Astrocyte of the spinal cord (primary cell): ENCODE measurements around the gene IQCE.

Experiments used
- DNase-seq: peaks from one replicate; pipeline ENCODE4 v3.0.0; 2011; ENCODE audit warnings: low read depth, low spot score
- H3K4me3 ChIP-seq: 2 replicates; pipeline ENCODE4 v1.5.1; 2011; ENCODE audit warnings: low read depth, mild to moderate bottlenecking, low read length, moderate library complexity
- in situ Hi-C: cut with HindIII; loops from 2 replicates; pipeline ENCODE4 v1.10.0; 2017; ENCODE audit warnings: low sequenced_read_pairs
- TF ChIP-seq, protein P1 (sequence below): IDR thresholded peaks from 2 replicates; pipeline ENCODE4 v1.5.1; 2012; ENCODE audit warnings: low read depth, mild to moderate bottlenecking, low read length, inconsistent platforms

IQCE gene

DNA sequence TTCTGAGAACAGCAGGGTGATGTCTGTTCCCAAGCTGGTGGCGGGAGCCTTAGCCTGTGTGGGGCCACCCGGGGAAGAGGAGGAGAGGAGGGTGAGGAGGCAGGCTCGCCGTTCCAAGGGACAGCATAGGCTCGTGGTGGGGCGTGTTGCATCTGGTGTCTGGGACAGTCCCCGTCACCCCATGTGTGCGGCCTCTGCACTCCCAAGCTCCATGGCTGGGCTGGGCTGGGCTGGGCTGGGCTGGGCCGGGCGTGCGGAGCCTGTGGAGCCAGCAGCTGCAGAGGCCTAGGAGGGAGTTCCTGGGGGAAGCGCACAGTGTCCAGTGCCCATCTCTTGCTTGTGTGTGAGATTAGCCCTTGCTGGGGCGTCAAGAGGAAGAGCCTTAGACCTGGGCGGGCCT is 52.1 kb downstream of the IQCE start:
- H3K4me3 ChIP-seq: no peak overlapping the region
- in situ Hi-C loops: no loop called here
- no peak for DNase-seq
- TF ChIP-seq, protein P1, sequence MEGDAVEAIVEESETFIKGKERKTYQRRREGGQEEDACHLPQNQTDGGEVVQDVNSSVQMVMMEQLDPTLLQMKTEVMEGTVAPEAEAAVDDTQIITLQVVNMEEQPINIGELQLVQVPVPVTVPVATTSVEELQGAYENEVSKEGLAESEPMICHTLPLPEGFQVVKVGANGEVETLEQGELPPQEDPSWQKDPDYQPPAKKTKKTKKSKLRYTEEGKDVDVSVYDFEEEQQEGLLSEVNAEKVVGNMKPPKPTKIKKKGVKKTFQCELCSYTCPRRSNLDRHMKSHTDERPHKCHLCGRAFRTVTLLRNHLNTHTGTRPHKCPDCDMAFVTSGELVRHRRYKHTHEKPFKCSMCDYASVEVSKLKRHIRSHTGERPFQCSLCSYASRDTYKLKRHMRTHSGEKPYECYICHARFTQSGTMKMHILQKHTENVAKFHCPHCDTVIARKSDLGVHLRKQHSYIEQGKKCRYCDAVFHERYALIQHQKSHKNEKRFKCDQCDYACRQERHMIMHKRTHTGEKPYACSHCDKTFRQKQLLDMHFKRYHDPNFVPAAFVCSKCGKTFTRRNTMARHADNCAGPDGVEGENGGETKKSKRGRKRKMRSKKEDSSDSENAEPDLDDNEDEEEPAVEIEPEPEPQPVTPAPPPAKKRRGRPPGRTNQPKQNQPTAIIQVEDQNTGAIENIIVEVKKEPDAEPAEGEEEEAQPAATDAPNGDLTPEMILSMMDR: no peak

DNA sequence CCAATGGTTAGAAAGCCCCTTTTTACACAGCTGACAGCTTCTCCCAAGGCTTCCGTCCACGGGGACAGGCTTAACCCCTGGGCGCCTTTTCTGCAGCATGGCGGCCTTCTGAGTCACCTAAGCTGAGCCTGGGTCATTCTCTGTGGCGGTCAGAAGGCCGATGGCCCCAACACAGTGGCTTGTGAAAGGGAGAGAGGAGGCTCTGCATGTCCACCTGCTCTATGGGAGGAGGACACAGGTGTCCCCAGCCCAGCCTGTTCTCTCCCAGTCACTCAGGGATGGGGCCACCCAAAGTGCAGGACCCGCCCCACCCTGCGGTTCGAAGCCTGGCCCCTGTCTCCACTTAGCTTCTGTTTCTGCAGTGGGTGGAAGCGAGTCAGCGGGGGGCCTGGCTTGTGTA is 52.6 kb downstream of the IQCE start:
- no peak for DNase-seq
- in situ Hi-C loops: no loop called here
- TF ChIP-seq, protein P1: no peak
- no peak overlapping the region for H3K4me3 ChIP-seq

DNA sequence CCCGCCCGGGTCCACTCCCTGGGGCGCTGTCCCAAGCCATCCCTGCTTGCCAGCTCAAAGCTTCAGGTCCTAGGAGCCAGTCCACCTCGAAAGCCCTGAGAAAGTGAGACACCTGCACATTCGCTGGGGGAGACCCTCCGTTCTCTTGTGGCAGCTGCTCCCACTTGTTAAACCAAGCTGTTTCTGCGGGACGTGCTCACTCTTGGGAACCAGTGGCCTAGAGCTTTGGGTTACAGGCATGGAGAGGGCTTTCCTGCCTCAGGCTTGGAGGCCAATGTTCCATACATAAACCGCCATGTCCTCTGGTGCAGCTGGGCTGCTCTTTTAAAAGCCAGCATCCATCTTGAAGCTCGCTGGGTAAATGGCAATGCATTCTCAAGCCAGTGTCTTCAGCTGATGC is 53.1 kb downstream of the IQCE start:
- TF ChIP-seq, protein P1: no peak
- DNase-seq: no peak
- H3K4me3 ChIP-seq: no peak overlapping the region
- in situ Hi-C loops: no loop called here

DNA sequence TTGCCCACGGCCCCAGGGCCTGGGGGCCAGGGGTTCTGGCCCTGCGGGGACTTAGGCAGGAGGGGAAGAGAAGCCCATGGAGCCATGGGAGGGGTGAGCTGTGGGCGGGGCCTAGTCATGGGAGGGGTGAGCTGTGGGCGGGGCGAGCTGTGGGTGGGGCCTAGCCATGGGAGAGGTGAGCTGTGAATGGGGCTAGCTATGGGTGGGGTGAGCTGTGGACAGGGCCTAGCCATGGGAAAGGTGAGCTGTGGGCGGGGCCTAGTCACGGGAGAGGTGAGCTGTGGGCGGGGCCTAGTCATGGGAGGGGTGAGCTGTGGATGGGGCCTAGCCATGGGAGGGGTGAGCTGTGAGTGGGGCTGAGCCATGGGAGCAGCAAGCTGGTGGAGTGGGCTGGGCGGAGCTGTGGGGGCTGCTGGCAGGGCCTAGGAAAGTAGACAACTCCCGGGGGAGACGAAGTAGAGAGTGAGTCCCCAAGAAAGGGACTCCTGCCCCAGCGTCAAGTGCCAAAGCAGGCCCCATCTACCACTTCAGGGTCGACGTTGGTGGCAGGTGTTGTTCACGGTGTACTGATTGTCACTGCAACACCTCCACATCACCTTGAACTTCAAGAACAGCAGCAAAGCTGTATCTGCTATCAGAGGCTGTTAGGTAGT is 53.8 kb downstream of the IQCE start:
- TF ChIP-seq, protein P1: no peak
- in situ Hi-C loops: no loop called here
- no peak overlapping the region for H3K4me3 ChIP-seq
- DNase-seq: no peak

DNA sequence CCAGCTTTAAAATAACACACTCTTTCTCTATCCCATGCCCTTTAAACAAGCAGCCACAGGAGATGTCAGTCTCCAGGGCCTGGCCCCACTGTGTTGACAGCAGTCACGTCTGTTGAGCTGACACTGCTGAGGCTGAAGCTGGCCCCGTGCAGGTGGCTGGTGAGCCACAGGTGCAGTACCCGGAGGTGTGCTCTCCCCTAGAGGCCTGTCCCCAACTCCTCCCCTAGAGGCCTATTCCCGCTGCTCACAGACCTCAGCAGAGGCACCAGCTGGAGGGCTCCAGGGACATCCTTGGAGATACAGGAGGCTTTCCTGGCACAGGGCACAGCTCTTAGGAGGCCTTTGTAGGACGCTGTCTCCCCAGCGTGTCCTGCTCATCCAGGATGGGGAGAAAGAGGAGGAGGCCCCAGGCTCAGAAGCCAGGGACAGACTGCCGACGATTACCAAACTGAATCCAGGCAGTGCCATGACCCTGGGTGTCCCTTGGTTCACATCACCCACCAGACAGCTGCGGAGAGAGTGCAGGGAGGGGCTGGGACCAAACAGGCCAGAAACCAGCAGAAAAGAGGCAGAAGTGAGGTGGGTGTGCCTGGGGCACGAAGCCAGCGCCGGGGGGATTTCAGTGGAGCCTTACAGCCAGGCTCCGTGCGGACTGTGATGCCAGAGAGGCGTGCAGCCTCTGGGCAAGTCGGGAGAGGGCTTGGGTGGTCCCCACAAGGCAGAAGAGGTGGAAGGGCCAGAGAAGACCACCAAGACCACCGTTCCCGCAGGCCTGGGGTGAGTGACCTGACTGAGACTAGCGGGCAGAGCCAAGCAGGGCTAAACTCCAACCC is 54.5 kb downstream of the IQCE start:
- DNase-seq: no peak
- in situ Hi-C loops: no loop called here
- H3K4me3 ChIP-seq: no peak overlapping the region
- TF ChIP-seq, protein P1: no peak

DNA sequence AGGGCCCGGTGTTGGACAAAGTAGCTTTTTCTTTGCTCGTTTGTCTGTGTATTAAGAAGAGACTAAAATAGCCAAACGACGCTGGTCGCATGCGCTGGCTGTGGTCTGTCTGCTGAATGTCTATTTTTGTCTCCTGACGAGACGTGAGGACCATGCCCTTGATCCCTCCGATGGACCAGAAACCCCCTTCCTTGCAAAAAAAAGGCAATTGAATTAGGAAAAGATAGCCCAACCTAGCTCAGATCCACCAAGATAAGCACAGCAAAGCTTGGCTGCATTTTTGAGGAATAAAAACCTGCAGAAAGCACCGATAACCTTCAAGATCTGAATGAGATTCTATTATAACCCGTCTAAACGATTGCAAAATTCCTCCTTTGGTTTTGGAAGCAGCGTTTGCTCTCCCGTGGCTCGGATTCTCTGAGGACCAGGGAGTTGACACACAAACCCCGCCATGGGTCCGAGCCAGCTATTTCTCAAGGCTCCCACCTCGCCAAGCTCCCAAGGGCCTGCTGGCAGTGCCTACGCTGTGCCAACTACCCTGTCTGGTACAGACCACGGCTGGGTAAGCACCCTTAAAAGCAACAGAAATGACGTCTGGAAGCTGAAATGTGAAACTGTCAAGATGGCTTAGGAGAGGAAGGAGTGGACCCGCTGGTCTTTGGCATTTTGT is 55.3 kb downstream of the IQCE start:
- TF ChIP-seq, protein P1: no peak
- no peak overlapping the region for H3K4me3 ChIP-seq
- DNase-seq: no peak
- in situ Hi-C loops: no loop called here
